Glutamatergic neuron (in vitro differentiated cells): ENCODE results near the gene VEGFA. TPM values are rescaled to one million over a fixed set of nuclear protein-coding genes. Genes with fewer than 3 reads are reported as not detected.

Experiments
- DNase-seq: peaks from one replicate; pipeline ENCODE4 v3.0.0; 2022
- H3K27ac Mint-ChIP-seq: one replicate; pipeline ENCODE4 v1.8.0; 2020; ENCODE audit warnings: mild to moderate bottlenecking, mixed read lengths, inconsistent platforms; ENCODE audit not compliant: unreplicated experiment
- H3K27me3 Mint-ChIP-seq: one replicate; pipeline ENCODE4 v1.8.0; 2020; ENCODE audit warnings: mild to moderate bottlenecking, moderate library complexity, mixed read lengths, inconsistent platforms; ENCODE audit not compliant: unreplicated experiment
- H3K36me3 Mint-ChIP-seq: one replicate; pipeline ENCODE4 v1.8.0; 2020; ENCODE audit warnings: mild to moderate bottlenecking, mixed read lengths, inconsistent platforms; ENCODE audit not compliant: unreplicated experiment
- H3K4me1 Mint-ChIP-seq: one replicate; pipeline ENCODE4 v1.8.0; 2020; ENCODE audit warnings: mild to moderate bottlenecking, low read depth, mixed read lengths, inconsistent platforms; ENCODE audit not compliant: unreplicated experiment
- H3K4me3 Mint-ChIP-seq: one replicate; pipeline ENCODE4 v1.8.0; 2020; ENCODE audit warnings: mild to moderate bottlenecking, mixed read lengths, inconsistent platforms; ENCODE audit not compliant: unreplicated experiment
- H3K9me3 Mint-ChIP-seq: one replicate; pipeline ENCODE4 v1.8.0; 2020; ENCODE audit warnings: mild to moderate bottlenecking, moderate library complexity, mixed read lengths, inconsistent platforms; ENCODE audit not compliant: unreplicated experiment
- CTCF ChIP-seq: fragments of 200-600 bp; sonication (generic); IDR thresholded peaks from one replicate; pipeline ENCODE4 v1.5.0; 2021; ENCODE audit not compliant: partially characterized antibody, unreplicated experiment
- total RNA-seq: library from RNA; stranded (reverse); fragmentation: NEBNext Ultra II Directional; extraction: Animal tissue kit (Norgen Biotek cat#: 25700); gene quantifications from one replicate; pipeline ENCODE4 v1.2.1, GENCODE V29; 2021; ENCODE audit not compliant: unreplicated experiment

VEGFA gene
- total RNA-seq, 1 donor from 2014 or later: 21.6 TPM

- H3K4me3 Mint-ChIP-seq: no peak overlapping the region
- TF ChIP-seq CTCF: no peak
- no peak for DNase-seq
- H3K4me1 Mint-ChIP-seq: peaks cover 25% of the 10 kb centered on the region
- peaks cover 8% of the 10 kb centered on the region for H3K27me3 Mint-ChIP-seq
- H3K9me3 Mint-ChIP-seq: peaks cover 1% of the 10 kb centered on the region
- no peaks in the 10 kb centered on the region for H3K36me3 Mint-ChIP-seq
- no peak overlapping the region for H3K27ac Mint-ChIP-seq
These were observed 39.6 kb downstream of the VEGFA start for GRCh38 chr6:43809417-43810305.

- H3K27me3 Mint-ChIP-seq: peaks cover 8% of the 10 kb centered on the region
- peaks cover under 1% of the 10 kb centered on the region for H3K36me3 Mint-ChIP-seq
- peaks cover 25% of the 10 kb centered on the region for H3K4me1 Mint-ChIP-seq
- H3K9me3 Mint-ChIP-seq: peaks cover 1% of the 10 kb centered on the region
- no peak for DNase-seq
- H3K4me3 Mint-ChIP-seq: no peak overlapping the region
- no peak for TF ChIP-seq CTCF
- no peak overlapping the region for H3K27ac Mint-ChIP-seq
These were observed 41.1 kb downstream of the VEGFA start for GRCh38 chr6:43810965-43811732.

GRCh38 chr6:43811733-43812099 is 41.7 kb downstream of the VEGFA start:
- Mint-ChIP-seq H3K4me3 (no peak overlapping the region), H3K36me3 (peaks cover 4% of the 10 kb centered on the region), H3K9me3 (peaks cover 1% of the 10 kb centered on the region), H3K4me1 (peaks cover 26% of the 10 kb centered on the region), H3K27me3 (peaks cover 10% of the 10 kb centered on the region), H3K27ac (no peak overlapping the region)
- no peak for TF ChIP-seq CTCF
- no peak for DNase-seq

GRCh38 chr6:43812850-43813578 is 43.0 kb downstream of the VEGFA start:
- Mint-ChIP-seq H3K27me3 (peaks cover 6% of the 10 kb centered on the region), H3K36me3 (peaks cover 4% of the 10 kb centered on the region), H3K9me3 (peaks cover 1% of the 10 kb centered on the region), H3K4me1 (peaks cover 15% of the 10 kb centered on the region), H3K27ac (peak overlapping the region; percentile 4), H3K4me3 (no peak overlapping the region)
- no peak for DNase-seq
- no peak for TF ChIP-seq CTCF
